ENCODE measurements around the gene CD44. TPM values are rescaled to one million over a fixed set of nuclear protein-coding genes. Genes with fewer than 3 reads are reported as not detected.

CD44 gene
- total and polyA plus RNA-seq, 4 donors: 4.1 to 26.9 (median 14.6) TPM

DNA sequence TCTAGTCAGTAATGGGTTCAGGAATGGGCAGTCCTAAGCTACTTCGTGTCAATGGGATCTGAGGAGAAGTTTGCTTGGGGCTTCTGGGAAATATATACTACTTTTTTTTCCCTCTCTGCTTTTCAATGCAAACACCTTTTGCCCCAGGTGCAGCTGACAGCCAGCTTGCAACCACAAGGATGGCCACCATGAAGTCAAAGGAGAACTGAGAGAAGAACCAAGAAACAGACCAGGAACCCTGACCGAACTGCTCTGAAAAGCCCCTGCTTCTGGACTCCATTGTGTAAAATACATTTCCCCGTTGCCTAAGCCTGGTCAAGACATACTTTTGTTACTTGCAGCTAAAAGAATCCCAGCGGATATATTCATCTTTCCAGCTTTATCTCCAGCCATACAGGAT, 20.1 kb upstream of the CD44 start:
- no peaks in the 10 kb centered on the region for H3K36me3 ChIP-seq (ENCODE audit: control insufficient read depth in 4 of 4, insufficient read depth in 3 of 4, low read depth in 1 of 4, low read length in 3 of 4)
- WGBS: 86% methylated on average over 4 of the region's 4 CpGs
- no peak for DNase-seq (ENCODE audit: low spot score)
- no peaks in the 10 kb centered on the region for H3K4me1 ChIP-seq (ENCODE audit: control insufficient read depth in 4 of 4, insufficient read depth in 4 of 4, low read length in 3 of 4)
- peaks cover 0 to 8% (median 0%) of the 10 kb centered on the region in 4 donors for H3K27me3 ChIP-seq (ENCODE audit: control insufficient read depth in 4 of 4, insufficient read depth in 4 of 4, low read length in 3 of 4)
- no peak overlapping the region for H3K9ac ChIP-seq (ENCODE audit: low read depth in 1 of 2, low read length in 2 of 2)
- H3K27ac ChIP-seq (ENCODE audit: low read depth in 1 of 2, low read length in 2 of 2): no peak overlapping the region
- no peak overlapping the region for H3K4me3 ChIP-seq (ENCODE audit: low read depth in 1 of 3, low read length in 3 of 3)
- TF ChIP-seq RAD21 (IDR thresholded peaks at IDR 0.05) (no peak), JUND (IDR thresholded peaks at IDR 0.05) (no peak), YY1 (IDR thresholded peaks at IDR 0.05) (no peak), RXRA (IDR thresholded peaks at IDR 0.05) (no peak)
- TF ChIP-seq, protein P1, sequence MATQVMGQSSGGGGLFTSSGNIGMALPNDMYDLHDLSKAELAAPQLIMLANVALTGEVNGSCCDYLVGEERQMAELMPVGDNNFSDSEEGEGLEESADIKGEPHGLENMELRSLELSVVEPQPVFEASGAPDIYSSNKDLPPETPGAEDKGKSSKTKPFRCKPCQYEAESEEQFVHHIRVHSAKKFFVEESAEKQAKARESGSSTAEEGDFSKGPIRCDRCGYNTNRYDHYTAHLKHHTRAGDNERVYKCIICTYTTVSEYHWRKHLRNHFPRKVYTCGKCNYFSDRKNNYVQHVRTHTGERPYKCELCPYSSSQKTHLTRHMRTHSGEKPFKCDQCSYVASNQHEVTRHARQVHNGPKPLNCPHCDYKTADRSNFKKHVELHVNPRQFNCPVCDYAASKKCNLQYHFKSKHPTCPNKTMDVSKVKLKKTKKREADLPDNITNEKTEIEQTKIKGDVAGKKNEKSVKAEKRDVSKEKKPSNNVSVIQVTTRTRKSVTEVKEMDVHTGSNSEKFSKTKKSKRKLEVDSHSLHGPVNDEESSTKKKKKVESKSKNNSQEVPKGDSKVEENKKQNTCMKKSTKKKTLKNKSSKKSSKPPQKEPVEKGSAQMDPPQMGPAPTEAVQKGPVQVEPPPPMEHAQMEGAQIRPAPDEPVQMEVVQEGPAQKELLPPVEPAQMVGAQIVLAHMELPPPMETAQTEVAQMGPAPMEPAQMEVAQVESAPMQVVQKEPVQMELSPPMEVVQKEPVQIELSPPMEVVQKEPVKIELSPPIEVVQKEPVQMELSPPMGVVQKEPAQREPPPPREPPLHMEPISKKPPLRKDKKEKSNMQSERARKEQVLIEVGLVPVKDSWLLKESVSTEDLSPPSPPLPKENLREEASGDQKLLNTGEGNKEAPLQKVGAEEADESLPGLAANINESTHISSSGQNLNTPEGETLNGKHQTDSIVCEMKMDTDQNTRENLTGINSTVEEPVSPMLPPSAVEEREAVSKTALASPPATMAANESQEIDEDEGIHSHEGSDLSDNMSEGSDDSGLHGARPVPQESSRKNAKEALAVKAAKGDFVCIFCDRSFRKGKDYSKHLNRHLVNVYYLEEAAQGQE (IDR thresholded peaks at IDR 0.05): no peak
- TF ChIP-seq, protein P2, sequence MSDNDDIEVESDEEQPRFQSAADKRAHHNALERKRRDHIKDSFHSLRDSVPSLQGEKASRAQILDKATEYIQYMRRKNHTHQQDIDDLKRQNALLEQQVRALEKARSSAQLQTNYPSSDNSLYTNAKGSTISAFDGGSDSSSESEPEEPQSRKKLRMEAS (IDR thresholded peaks at IDR 0.05): no peak
- no peaks in the 10 kb centered on the region for H3K9me3 ChIP-seq (ENCODE audit: control insufficient read depth in 4 of 4, low read length in 3 of 4)

DNA sequence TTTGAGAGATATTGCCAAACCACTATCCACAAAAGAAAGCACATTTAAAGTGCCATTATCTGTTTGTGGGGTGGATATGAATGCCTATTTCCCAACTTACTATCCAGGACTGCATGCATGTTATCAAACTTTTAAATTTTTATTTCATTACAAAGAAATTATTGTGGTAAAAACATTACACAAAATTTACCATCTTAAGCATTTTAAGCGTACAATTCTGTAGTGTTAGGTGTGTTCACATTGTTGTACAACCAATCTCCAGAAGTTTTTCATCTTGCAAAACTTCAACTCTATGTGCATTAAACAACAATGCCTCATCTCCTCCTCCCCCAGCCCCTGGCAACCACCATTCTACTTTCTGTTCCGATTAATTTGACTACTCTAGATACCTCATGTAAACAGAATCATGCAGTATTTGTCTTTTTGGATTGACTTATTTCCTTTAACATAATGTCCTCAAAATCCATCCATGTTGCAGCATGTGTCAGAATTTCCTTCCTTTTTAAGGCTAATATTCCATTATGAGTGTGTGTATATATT, 17.6 kb upstream of the CD44 start:
- no peaks in the 10 kb centered on the region for H3K9me3 ChIP-seq (ENCODE audit: control insufficient read depth in 4 of 4, low read length in 3 of 4)
- H3K4me3 ChIP-seq (ENCODE audit: low read depth in 1 of 3, low read length in 3 of 3): no peak overlapping the region
- TF ChIP-seq EGR1 (IDR thresholded peaks at IDR 0.05; ENCODE audit: low read depth in 2 of 2) (no peak), JUND (IDR thresholded peaks at IDR 0.05) (no peak), RXRA (IDR thresholded peaks at IDR 0.05) (no peak), FOXA1 (IDR thresholded peaks at IDR 0.05) (no peak), HNF4G (IDR thresholded peaks at IDR 0.05) (no peak), GABPA (IDR thresholded peaks at IDR 0.05 in 1 of 2, conservative IDR thresholded peaks at IDR 0.05 in 1 of 2) (no peak)
- TF ChIP-seq, protein P1 (IDR thresholded peaks at IDR 0.05): no peak
- H3K4me1 ChIP-seq (ENCODE audit: control insufficient read depth in 4 of 4, insufficient read depth in 4 of 4, low read length in 3 of 4): no peaks in the 10 kb centered on the region
- no peak for DNase-seq (ENCODE audit: low spot score)
- no peaks in the 10 kb centered on the region for H3K36me3 ChIP-seq (ENCODE audit: control insufficient read depth in 4 of 4, insufficient read depth in 3 of 4, low read depth in 1 of 4, low read length in 3 of 4)
- no peak overlapping the region for H3K27ac ChIP-seq (ENCODE audit: low read depth in 1 of 2, low read length in 2 of 2)
- 80% methylated on average over 2 of the region's 2 CpGs for WGBS
- H3K9ac ChIP-seq (ENCODE audit: low read depth in 1 of 2, low read length in 2 of 2): no peak overlapping the region
- peaks cover 0 to 8% (median 0%) of the 10 kb centered on the region in 4 donors for H3K27me3 ChIP-seq (ENCODE audit: control insufficient read depth in 4 of 4, insufficient read depth in 4 of 4, low read length in 3 of 4)
